GM21576 (cell line): ENCODE results near the gene HLA-F.

Experiments used
- ATAC-seq: cut with Tn5 transposase; IDR thresholded peaks from one replicate; pipeline ENCODE4 v1.9.1; 2021; ENCODE audit warnings: mild to moderate bottlenecking, moderate library complexity; ENCODE audit not compliant: unreplicated experiment

HLA-F gene

DNA sequence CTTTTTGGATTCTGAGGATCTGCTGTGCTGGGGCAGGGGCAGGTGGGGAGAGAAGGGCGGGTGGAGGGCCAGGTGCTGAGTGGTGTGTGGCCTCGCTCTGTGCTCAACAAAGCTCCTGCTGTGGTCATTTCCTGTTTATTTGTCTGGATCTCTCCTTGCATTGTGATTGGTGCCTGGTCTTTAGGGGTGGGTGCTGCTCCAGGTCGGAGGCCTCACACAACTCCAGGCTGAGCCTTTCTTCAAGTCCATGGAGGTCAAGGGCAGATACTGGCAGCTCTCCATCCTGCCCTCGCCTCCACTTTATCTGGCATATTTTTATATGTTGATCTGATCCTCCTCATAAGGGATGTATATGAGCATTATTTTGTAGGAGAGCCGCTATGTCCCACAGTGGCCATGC, 36.2 kb downstream of the HLA-F start:
- no peak for ATAC-seq

DNA sequence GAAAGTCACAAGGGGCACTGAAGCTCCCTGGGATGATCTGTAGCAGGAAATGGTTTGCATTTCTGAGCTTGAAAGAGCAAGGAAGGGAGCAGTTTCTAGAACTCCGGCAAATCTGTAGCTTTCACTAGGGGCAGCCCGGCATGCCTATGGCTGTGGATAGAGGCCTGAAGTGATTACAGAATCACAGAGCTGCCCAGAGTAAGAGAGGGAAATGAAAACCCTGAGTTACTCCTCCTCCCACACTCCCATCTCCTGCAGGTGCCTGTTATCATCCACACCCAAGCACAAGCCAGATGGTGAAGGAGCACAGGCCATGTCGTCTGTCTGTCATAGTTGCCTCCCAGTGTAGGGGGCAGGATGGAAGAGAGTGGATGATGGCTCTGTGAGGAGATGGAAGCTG, 37.1 kb downstream of the HLA-F start:
- no peak for ATAC-seq

DNA sequence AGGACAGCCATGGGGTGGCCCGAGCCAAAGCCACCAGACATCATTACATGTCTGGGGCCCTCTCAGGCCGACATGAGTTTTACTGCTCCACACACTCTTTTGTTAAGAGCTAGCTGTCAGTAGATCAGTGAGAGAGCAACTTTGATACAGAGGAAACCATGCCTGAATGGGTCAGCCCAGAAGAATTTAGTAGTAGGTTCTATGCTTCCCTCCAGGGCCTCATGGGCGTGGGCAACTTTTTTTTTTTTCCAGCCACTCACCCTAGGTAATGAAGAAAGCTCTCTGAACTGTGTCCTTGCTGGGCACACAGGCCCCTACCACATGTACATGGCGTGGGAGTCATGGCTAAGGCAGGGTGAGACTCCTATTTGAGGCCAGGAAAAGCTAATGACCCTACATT, 38.8 kb downstream of the HLA-F start:
- ATAC-seq = no peak

DNA sequence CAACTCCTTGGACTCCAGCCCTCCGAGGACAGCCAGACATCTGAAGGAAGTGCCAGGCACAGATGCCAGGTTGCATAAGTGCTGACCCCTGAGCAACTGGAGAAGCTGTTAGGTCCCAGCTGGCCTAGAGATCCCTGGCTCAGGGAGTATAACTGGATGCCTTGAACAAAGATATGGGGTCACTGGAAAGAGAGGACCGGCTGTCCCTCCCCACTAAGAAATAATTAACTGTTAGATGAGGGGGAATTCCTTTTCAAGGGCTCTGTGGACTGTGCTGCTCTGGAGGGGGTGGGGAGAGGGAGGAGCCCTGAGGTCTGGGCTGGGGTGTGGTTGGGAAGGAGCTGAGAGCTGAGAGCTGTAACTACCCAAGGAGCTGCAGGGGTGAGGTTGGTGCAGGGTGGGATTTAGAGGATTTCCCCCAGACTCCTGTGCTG, 39.6 kb downstream of the HLA-F start:
- no peak for ATAC-seq

DNA sequence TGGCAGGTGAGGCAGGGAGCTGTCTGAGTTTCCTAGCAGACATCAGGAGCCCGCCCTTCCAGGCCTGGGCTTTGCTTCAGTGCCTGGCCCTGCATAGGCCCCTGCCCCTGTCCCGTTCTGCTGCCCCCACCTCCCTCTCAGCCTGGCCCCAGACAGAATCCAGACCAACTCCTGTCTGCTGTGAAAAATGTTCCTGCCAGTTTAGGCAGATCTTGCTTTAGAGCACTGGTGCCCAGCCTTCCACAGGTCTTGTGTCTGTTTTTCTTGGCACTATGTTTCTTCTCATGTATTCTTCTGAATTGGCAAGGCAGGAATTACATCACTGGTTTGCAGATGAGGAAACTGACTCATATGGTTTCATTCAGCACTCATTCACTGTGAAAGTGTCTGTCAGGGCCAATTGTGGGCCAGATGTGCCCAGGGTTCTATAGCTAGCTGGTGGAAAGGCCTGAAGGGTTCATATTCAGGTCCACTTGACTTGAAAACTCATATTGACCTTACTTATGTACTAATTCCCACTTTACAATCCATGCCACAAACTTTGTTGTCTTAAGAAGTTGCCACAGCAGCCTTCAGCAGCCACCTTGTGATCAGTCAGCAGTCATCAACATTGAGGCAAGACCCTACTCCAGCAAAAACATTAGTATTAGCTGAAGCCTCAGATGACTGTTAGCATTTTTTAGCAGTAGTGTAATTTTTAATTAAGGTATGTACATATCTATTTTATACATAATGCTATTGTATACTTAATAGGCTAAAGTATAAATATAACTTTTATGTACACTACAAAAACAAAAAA, 40.5 kb downstream of the HLA-F start:
- no peak for ATAC-seq

DNA sequence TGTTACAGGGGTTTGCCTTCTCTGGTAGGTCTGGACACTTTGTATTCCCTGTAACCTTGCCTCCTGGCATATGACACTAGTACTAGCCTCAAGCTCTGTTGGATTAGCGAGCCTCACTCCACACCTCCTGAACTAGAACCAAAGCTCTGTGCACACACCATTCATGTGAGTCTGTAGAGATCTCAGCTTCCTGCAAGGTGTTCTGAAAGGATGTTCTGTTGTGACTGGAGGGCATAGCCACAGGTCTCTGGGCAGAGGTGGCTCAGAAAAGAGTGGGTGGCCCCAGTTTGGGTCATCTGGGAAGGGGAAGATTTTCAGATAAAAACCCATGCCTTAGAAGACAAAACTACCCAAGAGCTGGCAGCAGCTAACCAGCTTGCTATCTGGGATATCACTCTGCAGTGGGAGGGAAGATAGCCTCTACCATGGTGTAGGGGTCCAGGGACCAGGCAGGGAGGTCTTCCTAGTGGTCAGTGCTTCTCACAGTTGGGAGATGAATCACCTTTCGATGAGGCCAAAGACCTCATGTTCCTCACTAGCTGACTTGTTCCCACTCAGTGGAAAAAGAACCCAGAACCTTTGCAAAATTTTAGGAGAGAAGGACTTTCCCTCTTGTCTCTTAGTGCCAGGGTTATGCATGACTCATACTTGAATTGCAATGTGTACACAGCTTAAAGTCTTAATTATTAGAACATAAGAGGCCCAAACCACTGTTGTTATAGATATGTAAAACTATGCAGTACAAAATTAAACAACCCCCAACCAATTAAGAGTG, 41.4 kb downstream of the HLA-F start:
- ATAC-seq = no peak

DNA sequence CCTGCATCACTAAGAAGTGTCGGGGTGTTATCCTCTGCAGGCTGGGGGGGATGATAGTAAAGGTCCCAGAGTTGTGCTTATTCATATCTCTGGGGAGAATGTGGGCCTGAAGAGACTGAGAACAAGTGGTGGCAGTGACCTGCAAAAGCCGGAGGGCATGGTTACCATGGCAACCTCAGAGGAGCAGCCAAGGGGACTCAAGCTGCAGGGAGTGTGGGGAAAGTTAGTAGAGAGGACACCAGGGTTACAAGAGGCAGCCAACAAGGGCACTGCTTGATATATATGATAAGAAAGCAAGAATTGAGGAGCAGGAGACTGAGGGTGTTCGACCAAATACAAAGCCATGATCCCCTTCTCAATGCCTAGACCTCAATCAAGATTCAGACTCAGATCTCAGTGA, 46.1 kb downstream of the HLA-F start:
- no peak for ATAC-seq

DNA sequence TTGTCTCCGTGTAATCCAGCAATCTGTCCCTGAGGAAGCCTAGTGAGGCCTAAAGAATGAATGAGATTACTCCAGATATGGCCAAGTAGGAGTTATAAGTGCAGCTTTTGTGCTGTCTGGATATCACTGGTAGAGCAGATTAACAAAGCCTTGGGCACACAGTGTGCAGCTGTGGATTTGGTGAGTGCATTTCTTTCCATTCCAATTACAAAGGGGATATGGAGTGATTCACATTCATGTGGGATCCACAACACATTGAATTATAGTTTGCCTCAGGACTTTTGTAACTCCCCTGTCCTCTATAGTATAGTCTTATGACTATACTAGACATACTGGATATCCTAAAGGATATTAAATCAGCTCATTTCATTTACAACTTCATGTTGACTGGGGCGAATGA, 47.1 kb downstream of the HLA-F start:
- ATAC-seq = no peak

DNA sequence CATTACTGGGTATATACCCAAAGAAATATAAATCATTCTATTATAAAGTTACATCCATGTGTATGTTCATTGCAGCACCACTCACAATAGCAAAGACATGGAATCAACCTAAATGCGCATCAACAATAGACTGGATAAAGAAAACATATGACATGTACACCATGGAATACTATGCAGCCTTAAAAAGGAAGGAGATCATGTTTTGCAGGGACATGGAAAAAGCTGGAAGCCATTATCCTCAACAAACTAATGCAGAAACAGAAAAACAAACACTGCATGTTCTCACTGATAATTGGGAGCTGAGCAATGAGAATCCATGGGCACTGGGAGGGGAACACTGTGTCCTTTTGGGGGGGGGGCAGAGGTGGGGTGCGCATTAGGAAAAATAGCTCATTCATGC, 53.5 kb downstream of the HLA-F start:
- ATAC-seq = no peak
